ENCODE measurements around the gene STK32B. TPM values are rescaled to one million over a fixed set of nuclear protein-coding genes. Genes with fewer than 3 reads are reported as not detected.

STK32B gene
- total and polyA plus RNA-seq, 9 of the 15 experiments (the other 6 are each of a cell fraction or from before 2014, with no cell fraction given), result 0.03 to 0.20 (median 0.07) TPM; not detected in 2

DNA sequence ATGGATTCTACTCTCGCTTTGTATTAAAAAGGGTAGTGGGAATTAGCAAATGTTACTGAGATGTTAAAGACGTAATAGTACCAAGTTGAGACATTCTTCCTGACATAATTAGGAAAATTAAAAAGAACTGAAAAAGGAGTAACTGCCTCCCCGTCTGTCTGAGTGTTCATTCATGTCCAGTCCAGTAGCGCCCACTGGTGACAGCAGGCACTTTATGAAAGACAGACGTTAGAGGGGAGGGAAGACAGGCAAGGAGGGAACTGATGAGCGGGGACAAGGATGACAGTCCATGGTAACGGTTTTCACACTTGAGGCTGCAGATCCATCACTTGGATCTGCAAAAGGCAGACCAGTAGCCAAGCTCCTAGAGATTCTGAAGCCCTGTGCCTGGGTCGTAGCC is 326.7 kb downstream of the STK32B start (continued):
- TF ChIP-seq RAD21 (CRISPR knock-in tag; conservative IDR thresholded peaks at IDR 0.05 in 1 of 2, IDR thresholded peaks at IDR 0.05 in 1 of 2), result peak; percentile 49 to 68
- no peak for TF ChIP-seq PHF20 (IDR thresholded peaks at IDR 0.05; ENCODE audit: partially characterized antibody)

DNA sequence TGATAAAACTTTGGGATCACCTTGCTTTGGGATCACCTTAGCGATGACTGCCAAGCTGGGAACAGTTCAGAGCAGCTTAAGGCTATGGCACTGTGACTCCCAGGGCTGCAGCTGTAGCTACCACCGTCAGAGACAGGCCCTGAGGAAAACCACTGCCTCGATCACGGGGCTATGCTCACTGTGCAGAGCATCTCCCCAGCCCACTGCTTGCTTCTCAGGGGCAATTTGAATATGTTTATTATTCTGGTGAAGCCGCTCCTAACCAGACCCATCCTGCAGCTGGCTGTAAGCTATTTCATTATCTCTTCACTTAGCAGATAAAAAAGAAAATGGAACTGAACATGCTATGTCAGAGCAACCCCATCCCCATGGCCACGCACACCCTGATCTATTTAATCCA is 328.6 kb downstream of the STK32B start:
- ATAC-seq (no peak), DNase-seq (ENCODE audit: extremely low read depth in 1 of 4, low spot score in 3 of 4) (no peak), FAIRE-seq (no peak)
- no peaks in the 10 kb centered on the region for H3K36me3 ChIP-seq (ENCODE audit: control insufficient read depth, insufficient read depth, low read length)
- no peak overlapping the region for H3K4me2 ChIP-seq (ENCODE audit: insufficient read depth, low read length)
- ChIA-PET POLR2A (no interaction called here), CTCF (ENCODE audit: low intra/inter-chr PET ratio) (no interaction called here)
- no peaks in the 10 kb centered on the region for H3K9me3 ChIP-seq (replicated peaks; ENCODE audit: control insufficient read depth, insufficient read depth, low read depth, low read length)
- no peaks in the 10 kb centered on the region for H3K9me1 ChIP-seq (ENCODE audit: control insufficient read depth, insufficient read depth, low read length)
- H3K4me3 ChIP-seq, result no peak overlapping the region
- 0% methylated on average over 6 of the region's 6 CpGs for WGBS (ENCODE audit: insufficient coverage, low coverage, missing lambda C conversion rate)
- no peaks in the 10 kb centered on the region for H3K79me2 ChIP-seq (ENCODE audit: control insufficient read depth, insufficient read depth, low read length)
- H3K9ac ChIP-seq (ENCODE audit: insufficient read depth in 1 of 2, low read depth in 2 of 2, low read length in 2 of 2), result no peak overlapping the region
- H3K27me3 ChIP-seq (ENCODE audit: control insufficient read depth in 2 of 2, insufficient read depth in 2 of 2, low read length in 2 of 2), result no peaks in the 10 kb centered on the region; a peak in 1 of 5 replicates
- no peak overlapping the region for H2AFZ ChIP-seq (ENCODE audit: low read depth, low read length)
- H3K27ac ChIP-seq (ENCODE audit: extremely low read depth, low read depth, low read length), result no peak overlapping the region
- TF ChIP-seq NFATC3 (IDR thresholded peaks at IDR 0.05), result no peak
- TF ChIP-seq RFX5 (IDR thresholded peaks at IDR 0.05; ENCODE audit: low read depth, low read length), result no peak
- TF ChIP-seq MTA3 (IDR thresholded peaks at IDR 0.05; ENCODE audit: borderline replicate concordance), result no peak
- no peak for TF ChIP-seq ZNF124 (CRISPR knock-in tag; IDR thresholded peaks at IDR 0.05)
- TF ChIP-seq, protein P1, sequence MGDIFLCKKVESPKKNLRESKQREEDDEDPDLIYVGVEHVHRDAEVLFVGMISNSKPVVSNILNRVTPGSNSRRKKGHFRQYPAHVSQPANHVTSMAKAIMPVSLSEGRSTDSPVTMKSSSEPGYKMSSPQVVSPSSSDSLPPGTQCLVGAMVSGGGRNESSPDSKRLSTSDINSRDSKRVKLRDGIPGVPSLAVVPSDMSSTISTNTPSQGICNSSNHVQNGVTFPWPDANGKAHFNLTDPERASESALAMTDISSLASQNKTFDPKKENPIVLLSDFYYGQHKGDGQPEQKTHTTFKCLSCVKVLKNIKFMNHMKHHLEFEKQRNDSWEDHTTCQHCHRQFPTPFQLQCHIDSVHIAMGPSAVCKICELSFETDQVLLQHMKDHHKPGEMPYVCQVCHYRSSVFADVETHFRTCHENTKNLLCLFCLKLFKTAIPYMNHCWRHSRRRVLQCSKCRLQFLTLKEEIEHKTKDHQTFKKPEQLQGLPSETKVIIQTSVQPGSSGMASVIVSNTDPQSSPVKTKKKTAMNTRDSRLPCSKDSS (IDR thresholded peaks at IDR 0.05; ENCODE audit: low read depth, partially characterized antibody), result no peak
- TF ChIP-seq SUPT5H (IDR thresholded peaks at IDR 0.05), result no peak
- no peak for TF ChIP-seq ZNF431 (CRISPR knock-in tag; IDR thresholded peaks at IDR 0.05)
- no peak for TF ChIP-seq EP400 (IDR thresholded peaks at IDR 0.05)
- TF ChIP-seq GTF2F1 (IDR thresholded peaks at IDR 0.05; ENCODE audit: low read depth, low read length), result no peak
- TF ChIP-seq, protein P2, sequence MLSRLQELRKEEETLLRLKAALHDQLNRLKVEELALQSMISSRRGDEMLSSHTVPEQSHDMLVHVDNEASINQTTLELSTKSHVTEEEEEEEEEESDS (CRISPR knock-in tag; IDR thresholded peaks at IDR 0.05), result no peak
- TF ChIP-seq NFRKB (IDR thresholded peaks at IDR 0.05; ENCODE audit: low read depth), result no peak
- no peak for TF ChIP-seq MTA2 (IDR thresholded peaks at IDR 0.05; ENCODE audit: low read depth)
- TF ChIP-seq RBM22 (IDR thresholded peaks at IDR 0.05; ENCODE audit: low read depth, low read length, poor library complexity, severe bottlenecking), result no peak
- no peaks in the 10 kb centered on the region for H3K4me1 ChIP-seq (replicated peaks in 1 of 2; ENCODE audit: control insufficient read depth in 2 of 2, insufficient read depth in 2 of 2, low read length in 2 of 2)
- no TSS peak for BruUV-seq (replicated peaks)
- in situ Hi-C loops (cut with MboI), result loop anchor here (10.0 kb wide), 1 partner anchor 385 kb away; no protein-coding TSS in a partner anchor
- no peaks in the 10 kb centered on the region for H4K20me1 ChIP-seq (replicated peaks; ENCODE audit: control insufficient read depth, insufficient read depth, low read length)
- intact Hi-C loops (cut with micrococcal nuclease), result loop anchor here (5.0 kb wide), 1 partner anchor 328 kb away; the partner anchor contains the start of gene STK32B
